Measurements from ENCODE around the gene MT1H.
"Not testable (repeated sequence)": the region's sequence is repeated elsewhere in the genome, so short reads cannot be mapped to it uniquely, and the experiment has no call there.

The MT1H gene

GRCh38 chr16:56673921-56674320 lies 4.3 kb downstream of the MT1H start:
- DNase-seq, result peak; percentile 67
- peak overlapping the region; percentile 82 for H3K27ac ChIP-seq
- no peaks in the 10 kb centered on the region for H3K27me3 ChIP-seq (ENCODE audit: insufficient read depth, low read depth, severe bottlenecking)
- no peaks in the 10 kb centered on the region for H3K9me3 ChIP-seq (ENCODE audit: severe bottlenecking)
- H3K36me3 ChIP-seq, result no peaks in the 10 kb centered on the region
- peak; percentile 62 for TF ChIP-seq CTCF (IDR thresholded peaks at IDR 0.05; ENCODE audit: low read depth, low read length)
- H3K4me3 ChIP-seq (ENCODE audit: low read depth, low read length), result no peak overlapping the region

- not testable (repeated sequence) for H3K4me3 ChIP-seq (ENCODE audit: low read depth, low read length); H3K36me3 ChIP-seq; H3K27me3 ChIP-seq (ENCODE audit: insufficient read depth, low read depth, severe bottlenecking); H3K9me3 ChIP-seq (ENCODE audit: severe bottlenecking)
- peak overlapping the region; percentile 82 for H3K27ac ChIP-seq
- DNase-seq, result peak; percentile 66
These were observed 5.0 kb downstream of the MT1H start for GRCh38 chr16:56674570-56674969.

- DNase-seq, result no peak
- Histone ChIP-seq H3K9me3 (ENCODE audit: severe bottlenecking) (no peaks in the 10 kb centered on the region), H3K27me3 (ENCODE audit: insufficient read depth, low read depth, severe bottlenecking) (no peaks in the 10 kb centered on the region), H3K27ac (no peak overlapping the region), H3K36me3 (no peaks in the 10 kb centered on the region), H3K4me3 (ENCODE audit: low read depth, low read length) (no peak overlapping the region)
- TF ChIP-seq CTCF (IDR thresholded peaks at IDR 0.05; ENCODE audit: low read depth, low read length), result no peak
These were observed 6.1 kb downstream of the MT1H start for GRCh38 chr16:56675685-56676210.

GRCh38 chr16:56677474-56677873 lies 7.9 kb downstream of the MT1H start:
- Histone ChIP-seq H3K4me3 (ENCODE audit: low read depth, low read length) (no peak overlapping the region), H3K27me3 (ENCODE audit: insufficient read depth, low read depth, severe bottlenecking) (no peaks in the 10 kb centered on the region), H3K36me3 (no peaks in the 10 kb centered on the region), H3K9me3 (ENCODE audit: severe bottlenecking) (no peaks in the 10 kb centered on the region), H3K27ac (no peak overlapping the region)
- no peak for TF ChIP-seq CTCF (IDR thresholded peaks at IDR 0.05; ENCODE audit: low read depth, low read length)
- DNase-seq, result no peak

- H3K27ac ChIP-seq, result peak overlapping the region; percentile 72
- peak; percentile 86 for DNase-seq
- H3K4me3 ChIP-seq (ENCODE audit: low read depth, low read length), result no peak overlapping the region
- H3K27me3 ChIP-seq (ENCODE audit: insufficient read depth, low read depth, severe bottlenecking), result no peaks in the 10 kb centered on the region
- TF ChIP-seq CTCF (IDR thresholded peaks at IDR 0.05; ENCODE audit: low read depth, low read length), result no peak
- no peaks in the 10 kb centered on the region for H3K36me3 ChIP-seq
- no peaks in the 10 kb centered on the region for H3K9me3 ChIP-seq (ENCODE audit: severe bottlenecking)
These were observed 9.6 kb downstream of the MT1H start for GRCh38 chr16:56679078-56679730.

GRCh38 chr16:56679818-56680217 lies 10.2 kb downstream of the MT1H start:
- H3K9me3 ChIP-seq (ENCODE audit: severe bottlenecking), result no peaks in the 10 kb centered on the region
- H3K4me3 ChIP-seq (ENCODE audit: low read depth, low read length), result no peak overlapping the region
- peak overlapping the region; percentile 72 for H3K27ac ChIP-seq
- H3K36me3 ChIP-seq, result no peaks in the 10 kb centered on the region
- no peak for TF ChIP-seq CTCF (IDR thresholded peaks at IDR 0.05; ENCODE audit: low read depth, low read length)
- H3K27me3 ChIP-seq (ENCODE audit: insufficient read depth, low read depth, severe bottlenecking), result no peaks in the 10 kb centered on the region
- no peak for DNase-seq
